ENCODE results near the gene LIPT2.

The LIPT2 gene

DNA sequence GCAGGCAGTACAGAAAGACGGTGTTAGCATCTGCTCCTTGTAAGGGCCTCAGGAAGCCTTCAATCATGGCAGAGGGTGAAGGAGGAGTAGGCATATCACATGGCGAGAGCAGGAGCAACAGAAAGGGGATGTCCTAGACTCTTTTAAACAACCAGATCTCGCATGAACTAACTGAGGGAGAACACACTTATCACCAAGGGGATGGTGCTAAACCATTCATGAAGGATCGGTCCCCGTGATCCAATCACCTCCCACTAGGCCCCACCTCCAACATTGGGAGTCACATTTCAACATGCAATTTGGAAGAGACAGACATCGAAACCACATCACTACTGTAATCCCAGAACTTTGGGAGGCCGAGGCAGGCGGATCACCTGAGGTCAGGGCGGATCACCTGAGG lies 39.9 kb upstream of the LIPT2 start:
- no peak for TF ChIP-seq CTCF (IDR thresholded peaks at IDR 0.05; ENCODE audit: low read depth, low read length)
- no peak overlapping the region for H3K4me3 ChIP-seq (ENCODE audit: low read depth, low read length)

DNA sequence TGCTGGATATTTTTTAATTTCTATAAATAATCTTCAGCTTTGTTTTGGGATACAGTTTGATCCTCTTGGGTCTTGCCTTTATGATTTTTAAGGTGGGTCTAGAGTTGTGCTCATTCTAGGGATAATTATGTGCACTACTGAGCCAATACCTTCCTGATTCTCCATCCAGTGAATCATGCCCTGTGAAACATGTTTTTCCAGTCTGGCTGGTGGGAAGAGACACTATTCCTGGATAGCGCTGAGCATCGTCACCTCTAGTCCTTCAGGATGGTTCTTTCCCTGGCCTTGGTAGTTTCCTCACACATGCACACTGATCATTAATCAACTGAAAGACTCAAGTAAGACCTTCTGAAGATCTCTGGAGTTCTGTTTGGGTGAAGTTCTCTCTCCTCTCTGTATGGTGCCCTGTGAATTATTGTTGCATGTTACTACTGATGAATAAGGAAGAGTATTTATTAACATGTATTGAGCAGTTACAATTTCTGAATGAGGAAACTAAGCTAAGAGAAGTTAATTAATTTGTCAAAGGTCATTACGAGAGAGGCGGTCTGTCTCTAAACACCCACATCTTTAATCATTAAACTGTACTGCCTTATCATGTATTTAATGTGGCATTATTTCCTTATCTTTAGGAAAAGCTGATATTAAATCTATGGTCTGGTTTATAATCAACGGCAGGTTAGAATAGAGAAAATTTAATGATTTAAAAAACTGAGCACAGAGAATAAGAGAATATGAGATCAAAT lies 39.1 kb upstream of the LIPT2 start:
- no peak overlapping the region for H3K4me3 ChIP-seq (ENCODE audit: low read depth, low read length)
- no peak for TF ChIP-seq CTCF (IDR thresholded peaks at IDR 0.05; ENCODE audit: low read depth, low read length)

DNA sequence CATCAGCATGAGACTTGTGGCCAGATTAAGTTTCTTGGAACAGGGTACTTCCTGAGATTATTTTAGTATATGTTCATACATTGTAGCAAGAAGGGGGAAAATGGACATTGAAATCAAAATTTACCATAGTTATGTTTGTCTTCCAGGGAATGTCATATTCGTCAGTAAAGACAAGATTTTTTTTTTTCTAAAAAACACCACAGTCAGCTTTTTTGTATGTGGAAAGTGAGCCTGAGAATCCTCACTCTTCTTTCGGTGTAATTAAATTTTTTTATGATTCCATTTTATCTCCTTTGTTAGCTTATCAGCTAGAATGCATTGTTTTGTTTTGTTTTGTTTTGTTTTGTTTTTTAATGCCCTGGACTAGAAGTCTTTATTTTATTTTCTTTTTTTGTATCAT lies 31.5 kb upstream of the LIPT2 start:
- no peak for TF ChIP-seq CTCF (IDR thresholded peaks at IDR 0.05; ENCODE audit: low read depth, low read length)
- H3K4me3 ChIP-seq (ENCODE audit: low read depth, low read length), result no peak overlapping the region

- H3K4me3 ChIP-seq (ENCODE audit: low read depth, low read length), result no peak overlapping the region
- TF ChIP-seq CTCF (IDR thresholded peaks at IDR 0.05; ENCODE audit: low read depth, low read length), result no peak
Observed at GRCh38 chr11:74524501-74524900, 31.0 kb upstream of the LIPT2 start.

DNA sequence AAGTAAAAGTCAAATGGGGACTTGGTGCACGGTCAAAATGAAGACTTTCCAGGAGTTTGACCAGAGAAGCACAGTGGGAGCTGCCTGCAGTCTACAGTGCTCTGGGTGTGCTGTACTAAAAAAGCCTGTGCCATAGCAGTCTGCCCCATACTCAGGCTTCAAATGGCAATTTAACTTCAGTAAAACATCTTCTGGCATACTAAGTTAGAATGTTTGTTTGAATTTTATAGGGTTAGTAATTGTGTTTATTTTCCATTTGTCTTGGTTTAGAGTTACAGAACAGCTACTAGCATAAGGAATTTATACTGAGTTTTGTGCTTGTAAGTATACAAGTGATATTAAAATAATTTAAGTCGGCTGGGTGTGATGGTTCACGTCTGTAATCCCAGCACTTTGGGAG lies 29.3 kb upstream of the LIPT2 start:
- H3K4me3 ChIP-seq (ENCODE audit: low read depth, low read length), result no peak overlapping the region

DNA sequence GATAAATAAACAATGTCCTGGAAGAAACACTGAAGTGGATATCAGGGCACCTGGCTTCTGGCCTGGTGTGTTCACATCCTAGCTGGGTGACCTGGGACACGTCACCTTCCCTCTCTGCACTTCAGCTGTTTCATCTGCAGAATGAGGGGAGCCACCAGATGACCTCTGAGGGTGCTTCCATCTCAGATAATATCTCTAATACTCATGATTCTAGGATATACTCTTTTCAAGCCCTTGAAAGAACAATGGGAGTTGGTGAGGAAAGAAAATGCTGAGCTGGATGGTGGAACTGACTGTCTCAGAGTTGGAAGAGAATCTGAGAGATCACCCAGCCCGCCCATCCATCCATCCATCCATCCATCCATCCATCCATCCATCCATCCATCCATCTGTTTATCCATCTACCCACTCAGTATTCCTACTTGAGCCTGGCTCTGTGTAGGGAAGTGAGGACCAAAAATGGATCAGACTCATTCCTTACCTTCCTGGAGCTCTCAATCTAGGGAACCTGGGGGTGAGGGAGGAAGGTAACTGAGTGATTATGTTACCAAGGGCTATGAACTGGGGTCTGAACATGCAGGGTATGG lies 28.2 kb upstream of the LIPT2 start:
- TF ChIP-seq CTCF (IDR thresholded peaks at IDR 0.05; ENCODE audit: low read depth, low read length), result no peak
- no peak overlapping the region for H3K4me3 ChIP-seq (ENCODE audit: low read depth, low read length)

More for the DNA sequence above, 29.3 kb upstream of the LIPT2 start:
- TF ChIP-seq CTCF (IDR thresholded peaks at IDR 0.05; ENCODE audit: low read depth, low read length), result no peak

- no peak overlapping the region for H3K4me3 ChIP-seq (ENCODE audit: low read depth, low read length)
- TF ChIP-seq CTCF (IDR thresholded peaks at IDR 0.05; ENCODE audit: low read depth, low read length), result no peak
Observed at GRCh38 chr11:74520927-74521665, 27.6 kb upstream of the LIPT2 start.
